Kidney (tissue), 14 donors: ENCODE results near the gene PEX10. TPM values are rescaled to one million over a fixed set of nuclear protein-coding genes. Genes with fewer than 3 reads are reported as not detected.
A peak's percentile ranks its signal among the peaks of the same experiment; 100 is the strongest.

Experiments used
- DNase-seq, 5 donors: peaks; one replicate each; pipeline ENCODE4 v3.0.0-alpha.2; 2013 to 2020
- FAIRE-seq: peaks from 2 replicates; lab custom pipeline; 2012; peaks lifted over from hg19 to GRCh38; lab: Jason Lieb, UNC
- H3K27ac ChIP-seq, 2 donors: one replicate each; pipeline ENCODE4 v1.7.0; 2013; ENCODE audit warnings: low read depth in 2 of 2, low read length in 2 of 2, inconsistent platforms in 1 of 2
- H3K27me3 ChIP-seq: one replicate; pipeline ENCODE4 v1.7.1; 2013; ENCODE audit warnings: low read length, inconsistent platforms; ENCODE audit not compliant: control insufficient read depth, insufficient read depth
- H3K36me3 ChIP-seq, 3 donors: one replicate each; pipeline versions ENCODE4 v1.7.0 to v1.7.1; 2013; ENCODE audit warnings: low read length in 3 of 3, control low read depth in 1 of 3, inconsistent platforms in 1 of 3; ENCODE audit not compliant: insufficient read depth in 3 of 3, control insufficient read depth in 2 of 3
- H3K4me1 ChIP-seq, 3 donors: one replicate each; pipeline versions ENCODE4 v1.7.0 to v1.7.1; 2013; ENCODE audit warnings: low read length in 3 of 3, inconsistent platforms in 1 of 3, low read depth in 1 of 3; ENCODE audit not compliant: control insufficient read depth in 2 of 3, insufficient read depth in 2 of 3
- H3K4me3 ChIP-seq, 3 donors: one replicate each; pipeline versions ENCODE4 v1.7.0 to v1.8.1; 2013; ENCODE audit warnings: low read length in 3 of 3, control low read depth in 1 of 3, inconsistent platforms in 1 of 3
- H3K9ac ChIP-seq, 3 donors: one replicate each; pipeline versions ENCODE4 v1.7.0 to v1.7.1; 2013; ENCODE audit warnings: low read length in 3 of 3, control low read depth in 1 of 3, inconsistent platforms in 1 of 3
- H3K9me3 ChIP-seq, 3 donors: one replicate each; pipeline versions ENCODE4 v1.7.0 to v1.7.1; 2013; ENCODE audit warnings: low read length in 3 of 3, control low read depth in 1 of 3, inconsistent platforms in 1 of 3; ENCODE audit not compliant: control insufficient read depth in 2 of 3, insufficient read depth in 1 of 3
- CTCF ChIP-seq: IDR thresholded peaks from 3 replicates; pipeline ENCODE4 v1.5.1; 2012; ENCODE audit warnings: mild to moderate bottlenecking, moderate library complexity, borderline replicate concordance; ENCODE audit not compliant: insufficient read depth; ENCODE audit errors: extremely low read depth
- intact Hi-C: fragments of 100-400 bp; cut with DNase I; formaldehyde crosslinking; loops from one replicate; pipeline ENCODE4 v1.11.1; 2022
- polyA plus RNA-seq: library from polyadenylated mRNA; stranded (reverse); fragments of 350-450 nt; fragmentation: Illumina TruSeq; extraction: RNeasy Lipid Tissue Mini Kit (QIAGEN cat#74804); gene quantifications from one replicate; pipeline ENCODE4 v1.2.3, GENCODE V29; 2014; ENCODE audit warnings: low read depth, low replicate concordance; ENCODE audit not compliant: insufficient read depth
- total RNA-seq: library from RNA; stranded (reverse); fragmentation: NEBNext Ultra II Directional; extraction: Animal tissue kit (Norgen Biotek cat#: 25700); gene quantifications from one replicate; pipeline ENCODE4 v1.2.1, GENCODE V29; 2021
- donor health status: control.
- donor health status: control.
- donor health status: control.
- donor health status: control.
- donor health status: control.
- donor health status: DM: yes; HTN: yes; CAD: no.
- donor health status: Normal renal cell carcinoma (clear cell type).

PEX10 gene
- total and polyA plus RNA-seq, 2 donors from 2014 or later, result 25.6 to 26.8 TPM

DNA sequence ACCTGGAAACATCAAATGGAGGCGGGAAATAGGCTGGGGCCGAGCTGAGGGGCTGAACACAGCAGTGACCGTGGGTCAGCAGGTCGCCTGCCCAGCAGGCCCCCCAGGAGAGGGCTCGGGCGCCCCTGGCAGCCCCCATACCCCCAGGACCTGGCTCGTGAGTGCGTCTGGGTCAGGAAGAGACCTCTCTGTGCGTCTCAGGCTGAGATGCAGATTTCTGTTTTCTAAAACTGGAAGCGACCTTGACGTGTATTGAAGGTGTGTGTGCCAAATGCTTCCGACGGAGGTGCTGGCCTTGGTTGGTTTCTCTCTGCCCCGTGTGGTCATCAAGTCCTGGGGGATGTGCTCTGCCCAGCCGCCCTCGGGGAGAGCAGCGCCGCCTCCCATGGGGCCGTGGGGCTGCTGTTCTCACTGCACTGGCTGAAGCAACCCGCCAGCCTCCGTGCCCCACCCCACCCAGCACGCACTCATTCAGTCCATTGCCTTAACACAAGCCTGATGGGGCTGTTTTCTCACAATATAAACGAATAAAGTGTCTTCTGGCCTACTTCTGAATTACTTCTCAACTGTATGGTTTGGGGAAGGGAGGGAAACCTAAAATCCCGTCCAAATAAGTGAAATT, 7.4 kb downstream of the PEX10 start:
- peaks cover 4 to 35% (median 22%) of the 10 kb centered on the region in 3 donors for H3K36me3 ChIP-seq
- no peaks in the 10 kb centered on the region for H3K27me3 ChIP-seq
- H3K4me1 ChIP-seq, result peaks cover 0 to 2% (median 0%) of the 10 kb centered on the region in 3 donors
- peak overlapping the region; percentile 51 to 59 for H3K27ac ChIP-seq
- no peak overlapping the region for H3K4me3 ChIP-seq
- H3K9me3 ChIP-seq, result no peaks in the 10 kb centered on the region
- TF ChIP-seq CTCF, result no peak
- peak overlapping the region in 1 of 3 donors; percentile 19 for H3K9ac ChIP-seq
- no peak for FAIRE-seq
- intact Hi-C loops, result no loop called here
- DNase-seq, result peak in 1 of 5 donors; percentile 74

- no peak for DNase-seq
- Histone ChIP-seq H3K9me3 (no peaks in the 10 kb centered on the region), H3K36me3 (peaks cover 6 to 42% (median 25%) of the 10 kb centered on the region in 3 donors), H3K4me1 (peaks cover 0 to 6% (median 0%) of the 10 kb centered on the region in 3 donors), H3K9ac (no peak overlapping the region), H3K4me3 (no peak overlapping the region), H3K27ac (peak overlapping the region; percentile 27 to 59), H3K27me3 (no peaks in the 10 kb centered on the region)
- intact Hi-C loops, result no loop called here
- no peak for FAIRE-seq
- no peak for TF ChIP-seq CTCF
Measured at GRCh38 chr1:2404142-2404889, 8.0 kb downstream of the PEX10 start.

DNA sequence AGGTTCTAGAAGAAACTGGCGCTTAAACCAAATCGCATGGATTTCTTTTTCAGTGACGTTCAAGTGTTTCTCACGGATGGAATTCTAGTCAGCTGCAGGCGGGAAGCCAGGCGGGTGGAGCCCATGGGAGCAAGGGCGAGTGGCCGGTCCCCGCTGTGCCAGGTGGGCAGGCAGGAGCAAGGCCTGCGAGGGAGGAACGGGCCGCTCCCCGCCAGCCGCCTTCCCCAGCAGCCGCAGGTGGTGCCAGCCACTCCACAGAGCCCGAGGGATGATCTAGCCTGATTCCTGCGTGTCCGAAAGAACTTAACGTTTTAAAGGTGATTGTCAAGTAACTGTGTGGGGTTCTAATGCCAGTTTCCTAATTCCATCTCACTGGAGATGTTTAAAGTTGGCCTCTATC, 9.1 kb downstream of the PEX10 start:
- intact Hi-C loops, result no loop called here
- no peak overlapping the region for H3K27ac ChIP-seq
- FAIRE-seq, result no peak
- H3K27me3 ChIP-seq, result no peaks in the 10 kb centered on the region
- H3K4me1 ChIP-seq, result peaks cover 0 to 9% (median 0%) of the 10 kb centered on the region in 3 donors
- peak in 1 of 5 donors; percentile 66 for DNase-seq
- H3K36me3 ChIP-seq, result peaks cover 8 to 50% (median 28%) of the 10 kb centered on the region in 3 donors
- H3K9me3 ChIP-seq, result no peaks in the 10 kb centered on the region
- no peak overlapping the region for H3K9ac ChIP-seq
- TF ChIP-seq CTCF, result no peak
- no peak overlapping the region for H3K4me3 ChIP-seq
